ENCODE measurements around the gene SFI1.
"Not testable (repeated sequence)": the region's sequence is repeated elsewhere in the genome, so short reads cannot be mapped to it uniquely, and the experiment has no call there.

The SFI1 gene

DNA sequence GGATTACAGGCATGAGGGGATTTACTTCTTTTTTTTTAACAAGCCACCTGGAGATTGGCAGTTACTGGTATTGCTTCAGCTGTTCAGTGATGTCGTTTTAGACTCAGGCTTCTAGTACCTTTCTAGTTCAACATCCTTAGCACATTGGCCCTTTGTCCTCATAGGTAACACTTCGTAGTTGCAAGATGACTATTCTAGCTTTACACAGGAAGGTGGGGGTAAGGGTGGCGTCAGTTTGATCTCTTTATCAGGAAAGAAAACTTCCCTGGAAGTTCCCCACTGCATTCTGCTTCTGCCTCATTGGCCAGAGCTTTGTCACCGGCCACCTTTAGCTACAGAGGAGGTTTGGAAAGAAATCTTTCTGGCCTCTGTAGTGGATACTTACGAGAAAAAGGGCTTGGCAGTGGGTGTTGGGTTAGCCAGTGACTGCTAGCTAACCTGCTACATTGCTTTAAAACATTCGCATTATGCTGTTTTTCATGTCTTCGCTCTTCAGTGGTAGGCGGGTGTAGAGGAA, 40.7 kb downstream of the SFI1 start:
- no peak for ATAC-seq (ENCODE audit: insufficient read depth, low read depth)
- Histone ChIP-seq H3K9me3 (ENCODE audit: insufficient read depth, low read length, severe bottlenecking) (no peaks in the 10 kb centered on the region), H3K4me3 (ENCODE audit: low read depth in 1 of 2, low read length in 2 of 2) (no peak overlapping the region), H3K9ac (ENCODE audit: low read depth, low read length) (no peak overlapping the region), H4K20me1 (ENCODE audit: insufficient read depth, low read length) (0 out of 2 replicates have a peak, but pooled peaks cover 4% of the 10 kb centered on the region), H3K79me2 (ENCODE audit: insufficient read depth, low read length) (0 out of 2 replicates have a peak, but pooled peaks cover 4% of the 10 kb centered on the region), H3K27ac (ENCODE audit: low read length) (no peak overlapping the region), H3K4me2 (ENCODE audit: insufficient read depth, low read length) (no peak overlapping the region), H3K4me1 (ENCODE audit: insufficient read depth, low read length) (no peaks in the 10 kb centered on the region), H2AFZ (ENCODE audit: low read depth, low read length) (no peak overlapping the region), H3K27me3 (ENCODE audit: insufficient read depth, low read length, poor library complexity) (no peaks in the 10 kb centered on the region), H3K36me3 (ENCODE audit: insufficient read depth, low read length) (peaks cover 44% of the 10 kb centered on the region; the same call in 1 of the 2 replicates)
- TF ChIP-seq EZH2 (IDR thresholded peaks at IDR 0.05; ENCODE audit: borderline replicate concordance, low read depth, low read length, severe bottlenecking): no peak
- TF ChIP-seq, protein P1, sequence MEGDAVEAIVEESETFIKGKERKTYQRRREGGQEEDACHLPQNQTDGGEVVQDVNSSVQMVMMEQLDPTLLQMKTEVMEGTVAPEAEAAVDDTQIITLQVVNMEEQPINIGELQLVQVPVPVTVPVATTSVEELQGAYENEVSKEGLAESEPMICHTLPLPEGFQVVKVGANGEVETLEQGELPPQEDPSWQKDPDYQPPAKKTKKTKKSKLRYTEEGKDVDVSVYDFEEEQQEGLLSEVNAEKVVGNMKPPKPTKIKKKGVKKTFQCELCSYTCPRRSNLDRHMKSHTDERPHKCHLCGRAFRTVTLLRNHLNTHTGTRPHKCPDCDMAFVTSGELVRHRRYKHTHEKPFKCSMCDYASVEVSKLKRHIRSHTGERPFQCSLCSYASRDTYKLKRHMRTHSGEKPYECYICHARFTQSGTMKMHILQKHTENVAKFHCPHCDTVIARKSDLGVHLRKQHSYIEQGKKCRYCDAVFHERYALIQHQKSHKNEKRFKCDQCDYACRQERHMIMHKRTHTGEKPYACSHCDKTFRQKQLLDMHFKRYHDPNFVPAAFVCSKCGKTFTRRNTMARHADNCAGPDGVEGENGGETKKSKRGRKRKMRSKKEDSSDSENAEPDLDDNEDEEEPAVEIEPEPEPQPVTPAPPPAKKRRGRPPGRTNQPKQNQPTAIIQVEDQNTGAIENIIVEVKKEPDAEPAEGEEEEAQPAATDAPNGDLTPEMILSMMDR (IDR thresholded peaks at IDR 0.05; ENCODE audit: borderline replicate concordance, extremely low read depth, low read length, poor library complexity, severe bottlenecking): no peak
- DNase-seq: no peak

DNA sequence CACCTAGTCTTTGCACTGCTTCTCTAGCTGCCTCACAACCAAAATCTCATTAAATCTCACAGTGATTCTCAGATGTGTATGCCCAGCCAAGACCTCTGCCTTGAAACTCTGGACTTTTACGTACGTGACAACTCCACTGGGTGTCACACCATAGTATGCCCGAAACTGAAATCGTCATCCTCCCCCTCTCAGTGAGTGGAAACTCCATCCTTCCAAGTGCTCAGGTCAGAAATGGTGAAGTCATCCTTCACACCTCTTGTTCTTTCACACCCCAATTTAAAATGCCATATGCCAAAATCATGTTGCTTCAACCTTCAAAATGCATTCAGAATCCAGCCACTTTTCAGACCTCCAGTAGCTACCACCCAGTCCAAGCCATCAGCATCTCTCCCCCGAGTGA, 42.5 kb downstream of the SFI1 start:
- 0 out of 2 replicates have a peak, but pooled peaks cover 4% of the 10 kb centered on the region for H3K79me2 ChIP-seq (ENCODE audit: insufficient read depth, low read length)
- no peak overlapping the region for H3K9ac ChIP-seq (ENCODE audit: low read depth, low read length)
- no peak overlapping the region for H3K27ac ChIP-seq (ENCODE audit: low read length)
- H3K4me1 ChIP-seq (ENCODE audit: insufficient read depth, low read length): no peaks in the 10 kb centered on the region
- ATAC-seq (ENCODE audit: insufficient read depth, low read depth) (no peak), DNase-seq (no peak)
- no peak overlapping the region for H3K4me3 ChIP-seq (ENCODE audit: low read depth in 1 of 2, low read length in 2 of 2)
- no peak overlapping the region for H2AFZ ChIP-seq (ENCODE audit: low read depth, low read length)
- TF ChIP-seq, protein P1 (IDR thresholded peaks at IDR 0.05; ENCODE audit: borderline replicate concordance, extremely low read depth, low read length, poor library complexity, severe bottlenecking): no peak
- TF ChIP-seq EZH2 (IDR thresholded peaks at IDR 0.05; ENCODE audit: borderline replicate concordance, low read depth, low read length, severe bottlenecking): no peak
- no peaks in the 10 kb centered on the region for H3K27me3 ChIP-seq (ENCODE audit: insufficient read depth, low read length, poor library complexity)
- no peaks in the 10 kb centered on the region for H3K9me3 ChIP-seq (ENCODE audit: insufficient read depth, low read length, severe bottlenecking)
- H3K4me2 ChIP-seq (ENCODE audit: insufficient read depth, low read length): no peak overlapping the region
- peaks cover 27% of the 10 kb centered on the region; the same call in 1 of the 2 replicates for H3K36me3 ChIP-seq (ENCODE audit: insufficient read depth, low read length)
- H4K20me1 ChIP-seq (ENCODE audit: insufficient read depth, low read length): 0 out of 2 replicates have a peak, but pooled peaks cover 4% of the 10 kb centered on the region

DNA sequence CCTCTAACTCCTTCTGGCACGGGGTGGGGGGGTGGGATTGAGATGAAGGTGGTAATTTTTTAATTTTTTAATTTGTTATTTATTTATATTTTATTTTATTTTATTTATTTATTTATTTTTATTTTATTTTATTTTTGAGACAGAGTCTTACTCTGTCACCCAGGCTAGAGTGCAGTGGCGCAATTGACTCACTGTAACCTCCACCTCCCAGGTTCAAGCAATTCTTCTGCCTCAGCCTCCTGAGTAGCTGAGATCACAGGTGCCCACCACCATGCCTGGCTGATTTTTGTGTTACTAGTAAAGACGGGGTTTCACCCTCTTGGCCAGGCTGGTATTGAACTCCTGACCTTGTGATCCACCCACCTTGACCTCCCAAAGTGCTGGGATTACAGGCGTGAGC, 43.8 kb downstream of the SFI1 start:
- H3K36me3 ChIP-seq (ENCODE audit: insufficient read depth, low read length): peaks cover 25% of the 10 kb centered on the region; the same call in 1 of the 2 replicates
- H3K79me2 ChIP-seq (ENCODE audit: insufficient read depth, low read length); DNase-seq; H3K27ac ChIP-seq (ENCODE audit: low read length); H3K9ac ChIP-seq (ENCODE audit: low read depth, low read length); H4K20me1 ChIP-seq (ENCODE audit: insufficient read depth, low read length); H3K27me3 ChIP-seq (ENCODE audit: insufficient read depth, low read length, poor library complexity); H3K9me3 ChIP-seq (ENCODE audit: insufficient read depth, low read length, severe bottlenecking); H2AFZ ChIP-seq (ENCODE audit: low read depth, low read length); H3K4me1 ChIP-seq (ENCODE audit: insufficient read depth, low read length); ATAC-seq (ENCODE audit: insufficient read depth, low read depth); H3K4me2 ChIP-seq (ENCODE audit: insufficient read depth, low read length); H3K4me3 ChIP-seq (ENCODE audit: low read depth in 1 of 2, low read length in 2 of 2): not testable (repeated sequence)

DNA sequence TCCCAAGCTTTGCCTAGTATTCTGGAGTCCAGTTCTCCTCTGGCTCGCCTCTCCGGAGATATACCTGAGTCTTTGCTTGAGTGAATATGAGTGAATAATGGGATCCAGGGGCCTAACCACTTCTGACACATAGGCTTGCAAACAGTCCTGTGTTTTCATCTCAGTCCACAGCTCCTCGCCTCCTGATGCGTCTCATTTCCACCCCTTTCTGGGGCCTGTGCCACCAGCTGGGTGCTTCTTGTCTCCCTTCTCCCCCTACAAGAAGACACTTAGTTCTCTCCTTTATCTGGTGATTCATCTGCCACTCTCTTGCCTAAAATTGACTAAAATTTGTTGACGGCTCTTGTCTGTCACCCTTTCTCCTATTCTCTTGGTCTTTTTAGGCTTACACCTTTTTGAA, 44.6 kb downstream of the SFI1 start:
- Histone ChIP-seq H3K4me1 (ENCODE audit: insufficient read depth, low read length) (no peaks in the 10 kb centered on the region), H4K20me1 (ENCODE audit: insufficient read depth, low read length) (0 out of 2 replicates have a peak, but pooled peaks cover 4% of the 10 kb centered on the region), H3K79me2 (ENCODE audit: insufficient read depth, low read length) (0 out of 2 replicates have a peak, but pooled peaks cover 4% of the 10 kb centered on the region), H3K36me3 (ENCODE audit: insufficient read depth, low read length) (peaks cover 27% of the 10 kb centered on the region; the same call in 1 of the 2 replicates), H2AFZ (ENCODE audit: low read depth, low read length) (no peak overlapping the region), H3K9ac (ENCODE audit: low read depth, low read length) (no peak overlapping the region), H3K4me2 (ENCODE audit: insufficient read depth, low read length) (no peak overlapping the region), H3K9me3 (ENCODE audit: insufficient read depth, low read length, severe bottlenecking) (no peaks in the 10 kb centered on the region), H3K27me3 (ENCODE audit: insufficient read depth, low read length, poor library complexity) (no peaks in the 10 kb centered on the region), H3K27ac (ENCODE audit: low read length) (no peak overlapping the region), H3K4me3 (ENCODE audit: low read depth in 1 of 2, low read length in 2 of 2) (no peak overlapping the region)
- TF ChIP-seq, protein P1 (IDR thresholded peaks at IDR 0.05; ENCODE audit: borderline replicate concordance, extremely low read depth, low read length, poor library complexity, severe bottlenecking): no peak
- no peak for TF ChIP-seq EZH2 (IDR thresholded peaks at IDR 0.05; ENCODE audit: borderline replicate concordance, low read depth, low read length, severe bottlenecking)
- DNase-seq: no peak
- no peak for ATAC-seq (ENCODE audit: insufficient read depth, low read depth)

All from DND-41 (cell line).